SJCRH30 (cell line): ENCODE results near the gene ANKRD10. TPM values are rescaled to one million over a fixed set of nuclear protein-coding genes. Genes with fewer than 3 reads are reported as not detected.
A peak's percentile ranks its signal among the peaks of the same experiment; 100 is the strongest.

Experiments used
- DNase-seq, 2 experiments: peaks; one replicate each; pipeline ENCODE4 v3.0.0-alpha.2; 2015 to 2020
- H3K27ac ChIP-seq: fragments of 250-450 bp; sonication (Bioruptor Pico); 2 replicates; pipeline ENCODE4 v1.5.1; 2020; ENCODE audit warnings: mild to moderate bottlenecking, moderate library complexity
- H3K27me3 ChIP-seq: fragments of 250-450 bp; sonication (Bioruptor Pico); 2 replicates; pipeline ENCODE4 v1.5.1; 2020; ENCODE audit warnings: mild to moderate bottlenecking, moderate library complexity
- H3K36me3 ChIP-seq: fragments of 250-450 bp; sonication (Bioruptor Pico); 2 replicates; pipeline ENCODE4 v1.5.1; 2020; ENCODE audit warnings: mild to moderate bottlenecking, moderate library complexity
- H3K4me1 ChIP-seq: fragments of 250-450 bp; sonication (Bioruptor Pico); 2 replicates; pipeline ENCODE4 v1.5.1; 2020; ENCODE audit warnings: mild to moderate bottlenecking, moderate library complexity
- H3K4me3 ChIP-seq: fragments of 250-450 bp; sonication (Bioruptor Pico); 2 replicates; pipeline ENCODE4 v1.5.1; 2020; ENCODE audit warnings: mild to moderate bottlenecking, moderate library complexity
- H3K9me3 ChIP-seq: fragments of 250-450 bp; sonication (Bioruptor Pico); replicated peaks from 2 replicates; pipeline ENCODE4 v1.5.1; 2020; ENCODE audit warnings: mild to moderate bottlenecking, moderate library complexity
- total RNA-seq: library from RNA; depleted of rRNA; stranded (reverse); fragments of >200 nt; shearing (Covaris generic); gene quantifications from 2 replicates; pipeline ENCODE4 v1.2.3, GENCODE V29; 2014

Gene ANKRD10
- total RNA-seq, 1 experiment from 2014 or later = 68.2 TPM

- Histone ChIP-seq H3K27ac (peak overlapping the region; percentile 98), H3K27me3 (no peaks in the 10 kb centered on the region), H3K9me3 (no peaks in the 10 kb centered on the region), H3K4me3 (peak overlapping the region; percentile 100), H3K36me3 (peaks cover 21% of the 10 kb centered on the region), H3K4me1 (peaks cover 21% of the 10 kb centered on the region; the same call in 1 of the 2 replicates)
- DNase-seq = peak in 1 of 2 experiments; percentile 26
Measured at GRCh38 chr13:110913322-110914080, 1.4 kb downstream of the ANKRD10 start.

- H3K9me3 ChIP-seq = no peaks in the 10 kb centered on the region
- no peaks in the 10 kb centered on the region for H3K27me3 ChIP-seq
- H3K4me1 ChIP-seq = peaks cover 21% of the 10 kb centered on the region; the same call in 1 of the 2 replicates
- H3K4me3 ChIP-seq = peak overlapping the region; percentile 100
- no peak overlapping the region for H3K27ac ChIP-seq
- DNase-seq = peak in 1 of 2 experiments; percentile 19
- H3K36me3 ChIP-seq = peaks cover 23% of the 10 kb centered on the region
Measured at GRCh38 chr13:110912651-110913051, 2.2 kb downstream of the ANKRD10 start.

- DNase-seq = no peak
- no peak overlapping the region for H3K4me3 ChIP-seq
- no peak overlapping the region for H3K27ac ChIP-seq
- peaks cover 27% of the 10 kb centered on the region for H3K36me3 ChIP-seq
- no peaks in the 10 kb centered on the region for H3K9me3 ChIP-seq
- no peaks in the 10 kb centered on the region for H3K27me3 ChIP-seq
- peaks cover 21% of the 10 kb centered on the region; the same call in 1 of the 2 replicates for H3K4me1 ChIP-seq
Measured at GRCh38 chr13:110911880-110912279, 3.0 kb downstream of the ANKRD10 start.

GRCh38 chr13:110910013-110910890, 4.6 kb downstream of the ANKRD10 start:
- H3K36me3 ChIP-seq = peaks cover 38% of the 10 kb centered on the region
- no peak overlapping the region for H3K27ac ChIP-seq
- DNase-seq = no peak
- peaks cover 14% of the 10 kb centered on the region; the same call in 1 of the 2 replicates for H3K4me1 ChIP-seq
- H3K27me3 ChIP-seq = no peaks in the 10 kb centered on the region
- H3K4me3 ChIP-seq = no peak overlapping the region
- H3K9me3 ChIP-seq = no peaks in the 10 kb centered on the region

GRCh38 chr13:110907951-110908898, 6.6 kb downstream of the ANKRD10 start:
- H3K4me3 ChIP-seq = no peak overlapping the region
- H3K4me1 ChIP-seq = peaks cover 14% of the 10 kb centered on the region; the same call in 1 of the 2 replicates
- no peak for DNase-seq
- H3K27ac ChIP-seq = no peak overlapping the region
- no peaks in the 10 kb centered on the region for H3K27me3 ChIP-seq
- H3K36me3 ChIP-seq = peaks cover 52% of the 10 kb centered on the region
- no peaks in the 10 kb centered on the region for H3K9me3 ChIP-seq

GRCh38 chr13:110907301-110907700, 7.6 kb downstream of the ANKRD10 start:
- DNase-seq = no peak
- no peaks in the 10 kb centered on the region for H3K27me3 ChIP-seq
- H3K4me1 ChIP-seq = peaks cover 9% of the 10 kb centered on the region; the same call in 1 of the 2 replicates
- H3K9me3 ChIP-seq = no peaks in the 10 kb centered on the region
- no peak overlapping the region for H3K27ac ChIP-seq
- peaks cover 61% of the 10 kb centered on the region for H3K36me3 ChIP-seq
- H3K4me3 ChIP-seq = no peak overlapping the region

- H3K36me3 ChIP-seq = peaks cover 70% of the 10 kb centered on the region
- H3K9me3 ChIP-seq = no peaks in the 10 kb centered on the region
- H3K4me3 ChIP-seq = no peak overlapping the region
- H3K4me1 ChIP-seq = 0 out of 2 replicates have a peak, but pooled peaks cover 2% of the 10 kb centered on the region
- H3K27me3 ChIP-seq = no peaks in the 10 kb centered on the region
- no peak overlapping the region for H3K27ac ChIP-seq
- no peak for DNase-seq
Measured at GRCh38 chr13:110904748-110905147, 10.1 kb downstream of the ANKRD10 start.

- Histone ChIP-seq H3K27ac (no peak overlapping the region), H3K9me3 (no peaks in the 10 kb centered on the region), H3K27me3 (no peaks in the 10 kb centered on the region), H3K36me3 (peaks cover 69% of the 10 kb centered on the region), H3K4me1 (no peaks in the 10 kb centered on the region), H3K4me3 (no peak overlapping the region)
- DNase-seq = no peak
Measured at GRCh38 chr13:110902370-110902769, 12.5 kb downstream of the ANKRD10 start.

- H3K36me3 ChIP-seq = peaks cover 50% of the 10 kb centered on the region
- no peak for DNase-seq
Measured at GRCh38 chr13:110897521-110897920, 17.3 kb downstream of the ANKRD10 start.

GRCh38 chr13:110897014-110897413, 17.9 kb downstream of the ANKRD10 start:
- Histone ChIP-seq H3K36me3 (peaks cover 49% of the 10 kb centered on the region), H3K9me3 (no peaks in the 10 kb centered on the region), H3K27ac (no peak overlapping the region), H3K4me3 (no peak overlapping the region), H3K27me3 (no peaks in the 10 kb centered on the region), H3K4me1 (no peaks in the 10 kb centered on the region)
- no peak for DNase-seq

More at GRCh38 chr13:110897521-110897920, 17.3 kb downstream of the ANKRD10 start:
- Histone ChIP-seq H3K27ac (no peak overlapping the region), H3K4me1 (no peaks in the 10 kb centered on the region), H3K4me3 (no peak overlapping the region), H3K27me3 (no peaks in the 10 kb centered on the region), H3K9me3 (no peaks in the 10 kb centered on the region)

- H3K36me3 ChIP-seq = peaks cover 40% of the 10 kb centered on the region
- H3K27me3 ChIP-seq = no peaks in the 10 kb centered on the region
- DNase-seq = no peak
- H3K9me3 ChIP-seq = no peaks in the 10 kb centered on the region; the same call in 1 of the 2 replicates
- no peaks in the 10 kb centered on the region for H3K4me1 ChIP-seq
- no peak overlapping the region for H3K4me3 ChIP-seq
- no peak overlapping the region for H3K27ac ChIP-seq
Measured at GRCh38 chr13:110894086-110894485, 20.8 kb downstream of the ANKRD10 start.

- DNase-seq = no peak
Measured at GRCh38 chr13:110893571-110893970, 21.3 kb downstream of the ANKRD10 start.

GRCh38 chr13:110890279-110891165, 24.3 kb downstream of the ANKRD10 start:
- Histone ChIP-seq H3K27ac (no peak overlapping the region), H3K4me3 (no peak overlapping the region), H3K27me3 (no peaks in the 10 kb centered on the region), H3K9me3 (no peaks in the 10 kb centered on the region; the same call in 1 of the 2 replicates), H3K36me3 (peaks cover 26% of the 10 kb centered on the region), H3K4me1 (no peaks in the 10 kb centered on the region)
- no peak for DNase-seq

More at GRCh38 chr13:110893571-110893970, 21.3 kb downstream of the ANKRD10 start:
- H3K27me3 ChIP-seq = no peaks in the 10 kb centered on the region
- H3K4me1 ChIP-seq = no peaks in the 10 kb centered on the region
- H3K27ac ChIP-seq = no peak overlapping the region
- no peak overlapping the region for H3K4me3 ChIP-seq
- H3K9me3 ChIP-seq = no peaks in the 10 kb centered on the region; the same call in 1 of the 2 replicates
- H3K36me3 ChIP-seq = peaks cover 36% of the 10 kb centered on the region
